NOMO-1 treated with DMSO at 0.1 percent for 48 hours (cell line): Measurements from ENCODE around the gene TLK1.

ENCODE experiments used
- DNase-seq: peaks from one replicate; lab custom pipeline; 2025; ENCODE audit not compliant: unreplicated experiment; lab: John Stamatoyannopoulos, UW

TLK1 gene

DNA sequence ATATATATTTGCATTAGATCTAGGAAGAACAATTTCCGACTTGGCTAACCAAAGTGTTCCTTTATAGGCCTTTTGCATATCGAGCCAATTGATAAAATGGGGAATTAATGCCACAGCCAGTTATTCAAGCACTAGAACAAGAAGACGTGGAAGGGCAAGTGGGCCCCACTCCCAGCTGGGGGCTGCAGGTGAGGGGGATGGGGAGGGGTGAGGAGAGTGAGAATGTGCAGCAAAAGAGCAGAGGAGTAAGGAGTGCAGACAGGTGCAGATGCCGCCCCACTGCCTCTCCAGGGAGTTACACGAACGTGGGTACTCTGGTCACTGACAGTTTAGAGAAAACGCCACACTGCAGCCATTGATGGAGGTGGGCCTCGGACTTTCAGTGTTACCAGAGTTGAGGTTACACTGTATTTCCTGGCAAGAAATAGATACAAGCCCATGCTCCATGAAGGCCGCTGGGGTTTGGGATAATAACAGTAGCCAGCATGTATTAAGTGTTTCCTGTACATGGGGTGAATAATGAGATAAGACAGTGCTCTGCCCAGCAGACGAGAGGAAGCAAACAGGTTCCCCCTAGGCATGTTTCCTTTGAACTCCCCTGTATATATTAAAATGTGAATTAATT is 190.7 kb downstream of the TLK1 start:
- DNase-seq, result no peak

DNA sequence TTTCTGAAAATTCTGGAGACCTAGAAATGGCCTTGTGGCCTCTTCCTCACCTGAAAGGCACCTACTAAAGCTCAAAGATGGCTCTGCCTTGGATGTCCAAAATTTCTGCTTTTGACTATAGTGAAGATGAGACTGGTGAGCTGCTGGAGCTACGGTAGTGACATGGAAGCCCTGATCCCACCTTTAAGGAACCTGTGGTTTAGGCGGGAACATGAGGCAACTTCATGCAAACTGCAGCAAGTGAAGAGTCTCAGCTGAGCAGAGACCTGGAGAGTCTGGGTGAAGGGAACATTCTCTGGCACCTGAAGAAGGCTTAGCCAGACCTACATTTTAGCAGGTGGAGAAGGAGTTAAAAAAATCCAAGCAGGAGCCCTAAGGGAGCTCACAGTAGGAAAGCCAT is 191.7 kb downstream of the TLK1 start:
- DNase-seq, result no peak

DNA sequence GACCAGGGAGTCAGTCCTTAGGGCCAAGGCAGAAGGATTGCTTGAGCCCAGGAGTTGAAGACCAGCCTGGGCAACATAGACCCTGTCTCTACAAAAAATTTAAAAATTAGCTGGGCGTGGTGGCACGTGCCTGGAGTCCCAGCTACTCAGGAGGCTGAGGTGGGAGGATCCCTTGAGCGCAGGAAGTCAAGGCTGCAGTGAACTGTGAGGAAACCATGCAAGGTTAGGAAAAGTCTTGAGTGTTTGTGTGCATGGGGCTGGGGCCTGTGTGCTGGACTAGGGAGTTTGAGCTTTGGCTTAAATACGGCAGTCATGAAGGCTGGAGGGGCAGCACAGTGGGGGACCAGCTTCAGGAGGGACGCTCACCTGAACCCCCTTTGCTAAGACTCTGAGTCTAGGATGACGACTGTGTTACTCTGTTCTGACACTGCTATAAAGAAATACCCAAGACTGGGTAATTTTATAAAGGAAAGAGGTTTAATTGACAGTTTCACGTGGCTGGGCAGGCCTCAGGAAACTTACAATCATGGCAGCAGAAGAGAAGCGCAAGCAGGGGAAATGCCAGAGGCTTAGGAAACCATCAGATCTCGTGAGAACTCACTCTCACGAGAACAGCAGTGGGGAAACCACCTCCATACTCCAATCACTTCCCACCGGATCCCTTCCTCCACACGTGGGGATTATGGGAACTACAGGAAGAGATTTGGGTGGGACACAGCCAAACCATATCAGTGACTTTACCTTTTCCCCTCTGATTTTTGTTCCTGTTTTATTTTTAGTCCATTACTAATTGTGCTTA is 192.3 kb downstream of the TLK1 start:
- no peak for DNase-seq

DNA sequence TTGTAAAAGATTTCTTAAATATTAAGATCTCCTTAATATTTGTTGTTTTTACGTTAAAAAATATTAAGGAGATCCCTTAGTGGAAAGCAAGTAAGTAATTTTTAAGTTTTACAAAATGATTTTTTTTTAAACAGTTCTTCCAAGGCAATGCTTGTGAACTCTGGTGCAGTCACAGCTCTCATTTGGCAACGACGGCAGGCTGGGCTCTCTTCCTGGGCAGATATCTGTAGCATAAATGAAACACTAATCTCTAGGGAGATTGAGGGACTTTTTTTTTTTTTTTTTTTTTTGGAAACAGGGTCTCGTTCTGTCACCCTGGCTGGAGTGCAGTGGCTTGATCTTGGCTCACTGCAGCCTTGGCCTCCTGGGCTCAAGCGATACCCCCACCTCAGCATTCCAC is 193.1 kb downstream of the TLK1 start:
- no peak for DNase-seq

DNA sequence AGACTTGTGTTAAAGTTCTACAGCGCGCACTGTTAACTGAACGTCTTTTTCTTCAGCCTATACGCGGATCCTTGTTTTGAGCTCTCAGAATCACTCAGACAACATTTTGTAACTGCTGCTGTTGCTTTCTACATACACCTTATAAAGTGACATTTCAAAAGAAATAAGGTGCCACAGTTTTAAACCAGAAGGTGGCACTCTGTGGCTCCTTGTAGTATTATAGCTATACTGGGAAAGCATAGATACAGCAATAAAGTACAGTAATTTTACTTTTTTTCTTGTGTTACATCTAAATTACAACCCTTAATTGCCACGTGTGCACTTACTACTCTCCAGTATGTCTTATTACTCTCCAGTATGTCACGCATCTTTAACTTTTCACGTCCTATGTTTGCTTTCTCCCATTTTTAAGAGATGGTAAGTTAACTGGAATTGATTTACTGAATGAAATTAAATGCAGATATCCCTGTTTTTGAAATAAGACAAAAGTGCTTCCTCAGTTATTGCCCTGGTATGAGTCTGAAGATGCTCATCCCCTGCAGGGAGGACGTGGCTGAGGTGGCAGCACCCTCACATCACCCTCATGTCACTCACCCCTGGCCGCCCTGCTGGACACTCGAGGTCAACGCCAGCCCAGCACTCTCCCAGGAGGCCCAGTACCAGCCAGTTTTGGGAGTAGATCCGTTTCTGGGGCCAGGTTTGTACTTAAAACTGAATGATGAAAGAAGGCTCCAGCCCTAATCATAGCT is 193.9 kb downstream of the TLK1 start:
- DNase-seq, result no peak

DNA sequence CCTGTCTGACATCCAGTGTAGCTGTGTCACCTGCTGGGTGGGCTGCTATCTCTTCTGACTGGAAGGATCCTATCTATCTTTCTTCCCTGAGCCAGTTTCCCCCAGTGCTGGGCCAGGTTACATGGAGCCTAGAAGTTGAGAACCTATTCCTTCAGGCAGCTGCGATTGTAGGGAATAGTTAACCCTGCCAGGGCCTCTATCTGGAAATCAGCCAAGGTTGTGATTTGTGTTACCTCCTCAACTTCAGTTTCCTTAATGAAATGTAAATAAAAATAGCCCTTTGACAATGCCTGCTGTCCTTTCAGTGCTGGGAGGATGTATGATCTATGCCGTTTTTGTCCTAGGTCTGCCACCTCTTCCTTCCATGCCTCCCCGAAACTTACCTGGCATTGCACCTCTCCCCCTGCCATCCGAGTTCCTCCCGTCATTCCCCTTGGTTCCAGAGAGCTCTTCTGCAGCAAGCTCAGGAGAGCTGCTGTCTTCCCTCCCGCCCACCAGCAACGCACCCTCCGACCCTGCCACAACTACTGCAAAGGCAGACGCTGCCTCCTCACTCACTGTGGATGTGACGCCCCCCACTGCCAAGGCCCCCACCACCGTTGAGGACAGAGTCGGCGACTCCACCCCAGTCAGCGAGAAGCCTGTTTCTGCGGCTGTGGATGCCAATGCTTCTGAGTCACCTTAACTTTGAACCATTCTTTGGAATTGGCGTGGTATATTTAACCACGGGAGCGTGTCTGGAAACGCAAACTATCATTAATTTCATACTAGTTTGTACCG is 195.1 kb downstream of the TLK1 start:
- DNase-seq, result no peak

DNA sequence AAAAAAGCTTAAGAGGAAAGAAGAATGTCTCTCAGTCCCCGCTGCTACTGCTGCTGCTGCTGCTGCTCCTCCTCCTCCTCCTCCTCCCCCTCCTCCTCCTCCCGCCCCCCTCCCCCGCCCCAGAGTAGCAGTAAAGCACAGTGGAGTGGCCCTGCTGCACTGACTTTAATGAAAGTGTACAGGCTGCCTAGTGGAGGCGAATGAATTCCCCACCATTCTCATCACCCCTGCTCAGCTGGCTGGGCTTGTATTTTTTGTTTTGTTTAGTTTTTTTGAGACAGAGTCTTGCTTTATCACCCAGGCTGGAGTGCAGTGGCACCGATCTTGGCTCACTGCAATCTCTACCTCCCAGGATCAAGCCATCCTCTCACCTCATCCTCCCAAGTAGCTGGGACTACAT is 197.3 kb downstream of the TLK1 start:
- DNase-seq, result no peak

DNA sequence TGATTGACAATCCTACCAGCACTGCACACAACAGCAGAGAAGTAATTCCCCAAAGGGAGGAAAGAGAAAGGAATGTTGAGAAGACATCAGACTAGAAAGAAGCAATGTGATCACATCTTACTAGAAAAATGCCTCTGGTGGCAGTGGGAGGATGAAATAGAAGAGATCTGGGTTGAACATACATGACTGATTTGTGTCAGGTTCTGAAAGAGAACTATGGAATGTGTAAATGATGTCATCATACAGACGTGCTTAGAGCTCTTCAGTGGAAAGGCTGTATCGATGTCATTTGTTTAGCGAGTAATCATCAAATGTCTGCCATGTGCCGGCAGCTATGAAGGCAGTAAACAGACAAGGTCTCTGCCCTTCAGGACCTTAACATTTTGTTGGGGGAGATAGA is 206.8 kb downstream of the TLK1 start:
- DNase-seq, result no peak

DNA sequence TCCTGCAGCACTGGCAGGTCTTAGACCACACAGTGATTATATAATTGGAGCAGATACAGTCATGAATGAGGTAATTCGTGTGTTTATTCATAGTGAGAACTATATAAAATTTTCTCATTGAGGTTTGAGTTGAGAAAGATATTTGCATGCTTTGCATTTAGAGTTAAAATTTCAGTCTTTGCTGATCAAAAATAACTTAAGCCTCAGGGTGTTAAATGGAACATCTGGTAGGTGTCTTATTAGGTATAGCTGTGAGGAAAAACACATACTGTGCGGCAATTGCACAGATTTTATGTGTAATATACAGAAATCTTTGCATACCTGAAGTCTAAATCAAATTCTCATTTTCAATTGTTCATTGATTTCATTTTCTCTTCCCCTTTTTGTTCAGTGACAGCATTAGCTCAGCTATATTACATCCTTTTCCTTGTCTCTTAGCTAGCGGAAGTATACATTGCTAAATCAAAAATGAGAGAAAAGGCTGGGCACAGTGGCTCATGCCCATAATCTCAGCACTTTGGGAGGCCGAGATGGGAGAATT is 210.4 kb downstream of the TLK1 start:
- DNase-seq, result peak; percentile 85

DNA sequence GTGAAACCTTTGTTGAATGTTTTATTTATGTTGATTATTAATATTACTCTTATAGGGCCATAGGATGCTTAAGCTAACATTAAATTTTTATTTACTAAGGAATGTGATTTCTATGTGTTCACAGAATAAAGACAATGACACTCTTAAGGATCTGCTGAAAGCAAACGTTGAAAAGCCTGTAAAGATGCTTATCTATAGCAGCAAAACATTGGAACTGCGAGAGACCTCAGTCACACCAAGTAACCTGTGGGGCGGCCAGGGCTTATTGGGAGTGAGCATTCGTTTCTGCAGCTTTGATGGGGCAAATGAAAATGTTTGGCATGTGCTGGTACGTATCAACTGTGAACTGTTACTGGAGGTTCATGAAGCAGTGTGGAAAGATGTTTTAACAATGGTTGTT is 211.3 kb downstream of the TLK1 start:
- DNase-seq, result no peak

DNA sequence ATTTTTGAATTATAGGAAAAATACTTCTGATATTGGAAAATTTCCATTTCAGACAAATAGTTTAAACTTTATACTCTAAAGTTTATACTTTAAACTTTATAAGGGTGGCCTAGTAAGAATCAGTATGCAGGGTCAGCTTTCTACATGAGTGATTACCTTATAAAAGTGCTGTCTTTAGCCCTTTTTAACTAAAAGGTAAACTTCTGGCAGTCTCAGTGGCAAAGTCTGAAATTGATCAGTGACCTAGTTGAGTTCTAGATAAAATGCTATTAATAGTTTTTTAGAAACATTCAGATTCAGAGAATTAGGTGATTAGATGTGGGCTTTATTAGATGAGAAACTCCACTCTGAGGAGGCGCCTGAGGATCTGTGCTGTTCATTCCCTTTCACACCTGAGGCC is 216.1 kb downstream of the TLK1 start:
- DNase-seq, result no peak

DNA sequence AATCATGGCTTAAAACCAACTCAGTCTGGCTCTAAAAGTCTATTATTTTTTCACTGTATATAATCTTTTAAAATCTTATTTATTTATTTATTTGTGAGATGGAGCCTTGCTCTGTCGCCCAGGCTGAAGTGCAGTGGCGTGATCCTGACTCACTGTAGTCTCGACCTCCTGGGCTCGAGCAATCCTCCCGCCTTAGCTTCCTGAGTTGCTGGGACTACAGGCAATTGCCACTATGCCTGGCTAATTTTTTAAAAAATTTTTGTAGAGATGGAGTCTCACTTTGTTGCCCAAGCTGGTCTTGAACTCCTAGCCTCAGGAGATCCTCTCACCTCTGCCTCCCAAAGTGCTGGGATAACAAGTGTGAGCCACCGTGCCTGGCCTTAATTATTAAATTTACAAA is 217.1 kb downstream of the TLK1 start:
- DNase-seq, result no peak

DNA sequence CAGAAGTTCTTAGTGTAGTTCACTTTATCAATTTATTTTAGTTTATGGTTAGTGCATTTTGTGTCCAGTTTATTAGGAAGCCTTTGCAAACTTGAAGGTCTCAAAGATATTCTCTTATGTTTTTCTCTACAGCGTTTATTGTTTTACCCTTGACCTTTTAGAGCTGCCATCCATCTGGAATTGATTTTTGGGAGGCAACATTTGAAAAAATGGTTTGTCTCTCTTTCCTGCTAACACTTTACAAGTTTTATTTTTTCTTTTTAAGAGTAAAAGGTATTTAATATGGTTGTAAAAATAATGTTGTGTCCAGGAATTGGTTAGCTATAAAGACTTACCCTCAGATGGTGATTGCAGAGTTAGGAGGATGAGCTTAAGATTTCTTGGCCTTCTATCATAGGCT is 217.7 kb downstream of the TLK1 start:
- no peak for DNase-seq

DNA sequence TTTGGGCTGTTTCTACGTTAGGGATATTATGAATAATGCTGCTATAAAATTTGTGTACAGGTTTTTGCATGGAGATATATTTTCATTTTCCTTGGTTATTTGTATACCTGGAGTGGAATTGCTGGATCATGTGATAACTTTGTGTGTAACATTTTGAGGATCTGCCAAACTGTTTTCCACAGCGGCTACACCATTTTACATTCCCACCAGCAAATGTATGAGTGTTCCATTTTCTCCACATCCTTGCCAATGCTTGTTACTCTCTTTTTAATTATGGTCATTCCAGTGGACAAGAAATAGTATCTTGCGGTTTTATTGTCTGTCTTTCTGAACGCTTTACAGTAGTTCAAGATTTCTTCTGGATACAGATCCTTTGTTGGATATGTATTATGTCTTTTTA is 218.1 kb downstream of the TLK1 start:
- DNase-seq, result no peak
